Peyer's patch (tissue), 4 donors: ENCODE results near the gene OPCML.

ENCODE experiments used
- POLR2A ChIP-seq, 2 donors: fragments of 450-650 bp; IDR thresholded peaks; one replicate each; pipeline ENCODE4 v1.5.1; 2017; ENCODE audit warnings: antibody characterized with exemption in 2 of 2, mild to moderate bottlenecking in 2 of 2, moderate library complexity in 2 of 2
- TF ChIP-seq, protein P1 (sequence below), 6 experiments: fragments of 450-650 bp in 4 of 6; fragments of 200-600 bp in 2 of 6; sonication (generic) in 1 of 6; IDR thresholded peaks; one replicate each; pipeline ENCODE4 v1.5.1; 2017 to 2019; ENCODE audit warnings: antibody characterized with exemption in 6 of 6, mild to moderate bottlenecking in 3 of 6, moderate library complexity in 1 of 6

DNA sequence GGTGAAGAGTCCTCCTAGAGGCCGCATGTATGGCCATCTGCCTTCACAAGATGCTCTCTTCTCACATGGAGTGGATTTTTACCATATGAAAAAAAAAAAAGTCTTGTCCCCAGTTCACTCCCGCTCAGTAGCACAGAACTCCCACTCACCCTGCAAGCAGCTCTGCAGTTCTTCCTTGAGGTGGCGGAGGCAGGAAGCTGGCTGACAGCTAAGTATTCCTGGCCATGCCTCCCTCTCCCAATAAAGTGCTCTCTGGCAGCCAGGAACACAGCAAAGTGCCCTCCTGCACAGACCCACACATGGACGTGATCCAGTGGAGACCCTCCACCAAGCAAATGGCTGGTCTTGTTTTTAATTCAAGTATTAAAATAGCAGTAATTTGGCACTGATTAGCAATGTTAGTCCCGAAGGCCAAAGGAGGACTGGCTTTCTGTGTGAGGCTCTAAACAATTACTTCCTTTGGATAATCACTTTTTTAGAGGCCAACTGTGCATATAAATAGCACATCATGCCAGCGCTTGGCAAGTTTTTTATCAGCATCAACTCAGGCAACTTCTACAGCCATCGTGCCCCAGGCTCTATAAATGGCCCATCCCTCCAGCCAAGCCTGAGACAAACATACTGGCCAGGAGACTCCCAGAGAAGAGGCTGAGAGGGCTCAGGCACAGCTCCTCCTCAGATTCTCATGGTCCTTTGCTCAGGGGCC is 413.6 kb downstream of the OPCML start:
- TF ChIP-seq POLR2A (IDR thresholded peaks at IDR 0.05), result no peak
- TF ChIP-seq, protein P1, sequence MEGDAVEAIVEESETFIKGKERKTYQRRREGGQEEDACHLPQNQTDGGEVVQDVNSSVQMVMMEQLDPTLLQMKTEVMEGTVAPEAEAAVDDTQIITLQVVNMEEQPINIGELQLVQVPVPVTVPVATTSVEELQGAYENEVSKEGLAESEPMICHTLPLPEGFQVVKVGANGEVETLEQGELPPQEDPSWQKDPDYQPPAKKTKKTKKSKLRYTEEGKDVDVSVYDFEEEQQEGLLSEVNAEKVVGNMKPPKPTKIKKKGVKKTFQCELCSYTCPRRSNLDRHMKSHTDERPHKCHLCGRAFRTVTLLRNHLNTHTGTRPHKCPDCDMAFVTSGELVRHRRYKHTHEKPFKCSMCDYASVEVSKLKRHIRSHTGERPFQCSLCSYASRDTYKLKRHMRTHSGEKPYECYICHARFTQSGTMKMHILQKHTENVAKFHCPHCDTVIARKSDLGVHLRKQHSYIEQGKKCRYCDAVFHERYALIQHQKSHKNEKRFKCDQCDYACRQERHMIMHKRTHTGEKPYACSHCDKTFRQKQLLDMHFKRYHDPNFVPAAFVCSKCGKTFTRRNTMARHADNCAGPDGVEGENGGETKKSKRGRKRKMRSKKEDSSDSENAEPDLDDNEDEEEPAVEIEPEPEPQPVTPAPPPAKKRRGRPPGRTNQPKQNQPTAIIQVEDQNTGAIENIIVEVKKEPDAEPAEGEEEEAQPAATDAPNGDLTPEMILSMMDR (IDR thresholded peaks at IDR 0.05), result no peak
